ENCODE results near the gene ERLEC1. TPM values are rescaled to one million over a fixed set of nuclear protein-coding genes. Genes with fewer than 3 reads are reported as not detected.
"Not testable (repeated sequence)": the region's sequence is repeated elsewhere in the genome, so short reads cannot be mapped to it uniquely, and the experiment has no call there.

Gene ERLEC1
- total RNA-seq, 5 donors from 2014 or later (not counting 1 experiment from before 2014, with no cell fraction given), result 16.7 to 28.3 (median 25.2) TPM

GRCh38 chr2:53757206-53757605 lies 29.6 kb upstream of the ERLEC1 start:
- 97% methylated on average over 13 of the region's 14 CpGs for WGBS (ENCODE audit: insufficient coverage)

GRCh38 chr2:53765767-53766166 lies 21.1 kb upstream of the ERLEC1 start:
- Mint-ChIP-seq H3K27ac (no peak overlapping the region), H3K27me3 (no peaks in the 10 kb centered on the region), H3K4me3 (peak overlapping the region in 2 of 3 donors; percentile 0 to 6), H3K9me3 (no peaks in the 10 kb centered on the region), H3K4me1 (peaks cover 26 to 37% (median 32%) of the 10 kb centered on the region in 3 donors), H3K36me3 (peaks cover 30% of the 10 kb centered on the region)
- ATAC-seq (replicated peaks in 1 of 4), result no peak
- 100% methylated on average over 1 of the region's 1 CpG for WGBS (ENCODE audit: insufficient coverage)
- peaks cover 0 to 19% of the 10 kb centered on the region in 2 donors for H3K36me3 ChIP-seq (ENCODE audit: control insufficient read depth in 2 of 2, extremely low read depth in 1 of 2, insufficient read depth in 1 of 2, low read length in 1 of 2)
- ChIA-PET POLR2A (interaction anchor here in 1 of 2 donors (0.5 kb wide), 1 partner anchor 194 kb away, joined by 10 read pairs; no protein-coding TSS in a partner anchor), CTCF (no interaction called here)
- H3K27ac ChIP-seq (ENCODE audit: low read length), result no peak overlapping the region
- no peaks in the 10 kb centered on the region for H3K9me3 ChIP-seq
- H3K27me3 ChIP-seq (replicated peaks in 1 of 2; ENCODE audit: control insufficient read depth in 2 of 2, extremely low read depth in 1 of 2, insufficient read depth in 2 of 2, low read length in 1 of 2), result no peaks in the 10 kb centered on the region
- no peak for DNase-seq
- H3K4me3 ChIP-seq (ENCODE audit: control insufficient read depth in 1 of 2, extremely low read depth in 1 of 2, low read length in 1 of 2), result no peak overlapping the region
- H3K4me1 ChIP-seq (ENCODE audit: control insufficient read depth in 1 of 2, extremely low read depth in 1 of 2, insufficient read depth in 2 of 2, low read length in 2 of 2), result peaks cover 3 to 7% of the 10 kb centered on the region in 2 experiments

More at GRCh38 chr2:53757206-53757605, 29.6 kb upstream of the ERLEC1 start:
- DNase-seq; H3K4me3 Mint-ChIP-seq; ATAC-seq (replicated peaks in 1 of 4); POLR2A ChIA-PET; H3K9me3 ChIP-seq; H3K4me3 ChIP-seq (ENCODE audit: control insufficient read depth in 1 of 2, extremely low read depth in 1 of 2, low read length in 1 of 2); H3K27me3 ChIP-seq (replicated peaks in 1 of 2; ENCODE audit: control insufficient read depth in 2 of 2, extremely low read depth in 1 of 2, insufficient read depth in 2 of 2, low read length in 1 of 2); H3K27ac Mint-ChIP-seq; H3K27me3 Mint-ChIP-seq; H3K9me3 Mint-ChIP-seq; CTCF ChIA-PET; H3K27ac ChIP-seq (ENCODE audit: low read length); H3K4me1 ChIP-seq (ENCODE audit: control insufficient read depth in 1 of 2, extremely low read depth in 1 of 2, insufficient read depth in 2 of 2, low read length in 2 of 2); H3K36me3 ChIP-seq (ENCODE audit: control insufficient read depth in 2 of 2, extremely low read depth in 1 of 2, insufficient read depth in 1 of 2, low read length in 1 of 2); H3K4me1 Mint-ChIP-seq: not testable (repeated sequence)
- H3K36me3 Mint-ChIP-seq, result peaks cover 39% of the 10 kb centered on the region

GRCh38 chr2:53767405-53768241 lies 19.2 kb upstream of the ERLEC1 start, which contains the start of gene CHAC2:
CHAC2 (plus strand) TSS chr2:53767804; CDS start chr2:53767887, 83 bp downstream.
- Mint-ChIP-seq H3K27ac (peak within 1 kb of the TSS; percentile 88 to 91), H3K4me3 (peak within 1 kb of the TSS; percentile 93 to 97 (median 93)), H3K36me3 (peaks cover 21% of the 10 kb centered on the region), H3K4me1 (peaks cover 29 to 37% (median 35%) of the 10 kb centered on the region in 3 donors), H3K9me3 (no peaks in the 10 kb centered on the region), H3K27me3 (no peaks in the 10 kb centered on the region)
- Histone ChIP-seq H3K4me3 (ENCODE audit: control insufficient read depth in 1 of 2, extremely low read depth in 1 of 2, low read length in 1 of 2) (peak within 1 kb of the TSS; percentile 95), H3K9me3 (no peaks in the 10 kb centered on the region), H3K4me1 (ENCODE audit: control insufficient read depth in 1 of 2, extremely low read depth in 1 of 2, insufficient read depth in 2 of 2, low read length in 2 of 2) (peaks cover 3 to 7% of the 10 kb centered on the region in 2 experiments), H3K27me3 (replicated peaks in 1 of 2; ENCODE audit: control insufficient read depth in 2 of 2, extremely low read depth in 1 of 2, insufficient read depth in 2 of 2, low read length in 1 of 2) (no peaks in the 10 kb centered on the region), H3K27ac (ENCODE audit: low read length) (peak within 1 kb of the TSS; percentile 90), H3K36me3 (ENCODE audit: control insufficient read depth in 2 of 2, extremely low read depth in 1 of 2, insufficient read depth in 1 of 2, low read length in 1 of 2) (peaks cover 0 to 13% of the 10 kb centered on the region in 2 donors)
- DNase-seq (peak; percentile 61 to 90 (median 82)), ATAC-seq (replicated peaks in 1 of 4) (peak; percentile 91 to 94 (median 93))
- ChIA-PET CTCF (interaction anchor here (0.5 to 2.7 kb wide), 8 partner anchors 9 to 339 kb away, joined by 3 to 21 read pairs (median 3); partner anchors contain the start of genes ASB3 (in 1 of the 2) and ERLEC1 (in 1 of the 2)), POLR2A (interaction anchor here (0.5 to 2.8 kb wide), 10 partner anchors 8 to 1909 kb away, joined by 3 to 27 read pairs (median 4); partner anchors contain the start of genes ASB3 (in 2 of the 2), ERLEC1 (in 2 of the 2) and PPP4R3B (in 1 of the 2))
- under 1% methylated on average over 39 of the region's 46 CpGs for WGBS (ENCODE audit: insufficient coverage)

GRCh38 chr2:53768242-53768542 lies 18.7 kb upstream of the ERLEC1 start:
- H3K4me1 Mint-ChIP-seq, result peaks cover 29 to 37% (median 35%) of the 10 kb centered on the region in 3 donors

GRCh38 chr2:53769318-53769945 lies 17.4 kb upstream of the ERLEC1 start:
- Mint-ChIP-seq H3K4me1 (peaks cover 34 to 37% (median 35%) of the 10 kb centered on the region in 3 donors), H3K27ac (no peak overlapping the region), H3K9me3 (no peaks in the 10 kb centered on the region), H3K27me3 (no peaks in the 10 kb centered on the region), H3K4me3 (no peak overlapping the region), H3K36me3 (peaks cover 13% of the 10 kb centered on the region)
- H3K4me3 ChIP-seq (ENCODE audit: control insufficient read depth in 1 of 2, extremely low read depth in 1 of 2, low read length in 1 of 2), result no peak overlapping the region
- POLR2A ChIA-PET, result interaction anchor here in 1 of 2 donors (0.6 kb wide), 1 partner anchor 23 kb away, joined by 5 read pairs; no protein-coding TSS in a partner anchor
- H3K4me1 ChIP-seq (ENCODE audit: control insufficient read depth in 1 of 2, extremely low read depth in 1 of 2, insufficient read depth in 2 of 2, low read length in 2 of 2), result peaks cover 3 to 7% of the 10 kb centered on the region in 2 experiments
- H3K27me3 ChIP-seq (replicated peaks in 1 of 2; ENCODE audit: control insufficient read depth in 2 of 2, extremely low read depth in 1 of 2, insufficient read depth in 2 of 2, low read length in 1 of 2), result no peaks in the 10 kb centered on the region
- 93% methylated on average over 10 of the region's 15 CpGs for WGBS (ENCODE audit: insufficient coverage)
- peaks cover 0 to 4% of the 10 kb centered on the region in 2 donors for H3K36me3 ChIP-seq (ENCODE audit: control insufficient read depth in 2 of 2, extremely low read depth in 1 of 2, insufficient read depth in 1 of 2, low read length in 1 of 2)
- H3K9me3 ChIP-seq, result no peaks in the 10 kb centered on the region
- CTCF ChIA-PET, result interaction anchor here (0.6 to 2.7 kb wide), 3 partner anchors 17 to 347 kb away, joined by 3 to 21 read pairs (median 4); partner anchors contain the start of genes ASB3 (in 1 of the 2) and ERLEC1 (in 1 of the 2)
- DNase-seq, result no peak
- no peak overlapping the region for H3K27ac ChIP-seq (ENCODE audit: low read length)
- ATAC-seq (replicated peaks in 1 of 4), result no peak

More at GRCh38 chr2:53768242-53768542, 18.7 kb upstream of the ERLEC1 start:
- CTCF ChIA-PET, result interaction anchor here (0.8 to 2.7 kb wide), 4 partner anchors 9 to 32 kb away, joined by 3 to 21 read pairs (median 3); partner anchors contain the start of genes ASB3 (in 1 of the 2) and ERLEC1 (in 1 of the 2)
- 1% methylated on average over 9 of the region's 12 CpGs for WGBS (ENCODE audit: insufficient coverage)
- H3K36me3 Mint-ChIP-seq, result peaks cover 16% of the 10 kb centered on the region
- Histone ChIP-seq H3K9me3 (no peaks in the 10 kb centered on the region), H3K4me3 (ENCODE audit: control insufficient read depth in 1 of 2, extremely low read depth in 1 of 2, low read length in 1 of 2) (peak overlapping the region; percentile 95), H3K27ac (ENCODE audit: low read length) (peak overlapping the region; percentile 90), H3K36me3 (ENCODE audit: control insufficient read depth in 2 of 2, extremely low read depth in 1 of 2, insufficient read depth in 1 of 2, low read length in 1 of 2) (peaks cover 0 to 7% of the 10 kb centered on the region in 2 donors), H3K4me1 (ENCODE audit: control insufficient read depth in 1 of 2, extremely low read depth in 1 of 2, insufficient read depth in 2 of 2, low read length in 2 of 2) (peaks cover 3 to 7% of the 10 kb centered on the region in 2 experiments), H3K27me3 (replicated peaks in 1 of 2; ENCODE audit: control insufficient read depth in 2 of 2, extremely low read depth in 1 of 2, insufficient read depth in 2 of 2, low read length in 1 of 2) (no peaks in the 10 kb centered on the region)
- DNase-seq, result peak in 2 of 35 experiments; percentile 32 to 46
- H3K27me3 Mint-ChIP-seq, result no peaks in the 10 kb centered on the region
- POLR2A ChIA-PET, result interaction anchor here (0.5 to 2.8 kb wide), 6 partner anchors 14 to 1850 kb away, joined by 3 to 27 read pairs (median 5); partner anchors contain the start of genes ASB3 (in 2 of the 2), ERLEC1 (in 2 of the 2) and PPP4R3B (in 1 of the 2)
- no peaks in the 10 kb centered on the region for H3K9me3 Mint-ChIP-seq
- H3K27ac Mint-ChIP-seq, result peak overlapping the region; percentile 88 to 91
- ATAC-seq (replicated peaks in 1 of 4), result peak in 3 of 4 experiments; percentile 71 to 85 (median 85)
- H3K4me3 Mint-ChIP-seq, result peak overlapping the region; percentile 93 to 97 (median 93)
